ENCODE data around the gene KCNG1. TPM values are rescaled to one million over a fixed set of nuclear protein-coding genes. Genes with fewer than 3 reads are reported as not detected.

KCNG1 gene
- total and polyA plus RNA-seq, 2 of the 13 experiments (the other 11 are each of a cell fraction or from before 2014, with no cell fraction given) = not detected

- Histone ChIP-seq H3K27ac (ENCODE audit: extremely low read length, insufficient read depth, low read length) (no peak overlapping the region), H3K27me3 (ENCODE audit: control insufficient read depth in 1 of 2, insufficient read depth in 2 of 2, low read length in 2 of 2) (peaks cover 0 to 42% of the 10 kb centered on the region in 2 experiments; a peak in 4 of 5 replicates), H3K9ac (ENCODE audit: insufficient read depth, low read depth, low read length) (no peak overlapping the region), H3K4me1 (ENCODE audit: insufficient read depth, low read length) (no peaks in the 10 kb centered on the region), H2AFZ (ENCODE audit: low read length) (no peak overlapping the region), H3K79me2 (ENCODE audit: insufficient read depth, low read length) (no peaks in the 10 kb centered on the region), H3K4me3 (replicated peaks in 1 of 3; ENCODE audit: insufficient read depth in 1 of 3, low read depth in 2 of 3, low read length in 3 of 3) (no peak overlapping the region), H3K36me3 (replicated peaks in 1 of 2; ENCODE audit: control insufficient read depth in 1 of 2, insufficient read depth in 2 of 2, low read length in 2 of 2) (no peaks in the 10 kb centered on the region), H3K4me2 (ENCODE audit: low read depth, low read length) (no peak overlapping the region), H4K20me1 (ENCODE audit: insufficient read depth, low read length) (no peaks in the 10 kb centered on the region; the same call in 1 of the 2 replicates), H3K9me3 (ENCODE audit: low read length) (no peaks in the 10 kb centered on the region)
- intact Hi-C loops (cut with micrococcal nuclease; ENCODE audit: unreplicated experiment) = no loop called here
- POLR2A ChIA-PET = no interaction called here
- no TSS peak for BruUV-seq (replicated peaks)
- CTCF ChIA-PET (ENCODE audit: low intra/inter-chr PET ratio, low total read pairs) = no interaction called here
- ATAC-seq (no peak), FAIRE-seq (no peak), DNase-seq (ENCODE audit: low spot score) (no peak)
- WGBS (ENCODE audit: low lambda C conversion rate) = 2% methylated on average over 8 of the region's 8 CpGs
- TF ChIP-seq FOXO1 (CRISPR knock-in tag; IDR thresholded peaks at IDR 0.05) (no peak), XBP1 (CRISPR knock-in tag; IDR thresholded peaks at IDR 0.05) (no peak), ZNF280B (CRISPR knock-in tag; IDR thresholded peaks at IDR 0.05; ENCODE audit: borderline replicate concordance) (no peak), ZNF572 (CRISPR knock-in tag; IDR thresholded peaks at IDR 0.05) (no peak), PHF20 (CRISPR knock-in tag; IDR thresholded peaks at IDR 0.05) (no peak), CEBPB (IDR thresholded peaks at IDR 0.05; ENCODE audit: borderline replicate concordance, low read depth, low read length) (no peak), HNRNPK (IDR thresholded peaks at IDR 0.05; ENCODE audit: low read depth, low read length, poor library complexity, severe bottlenecking) (no peak), ZNF260 (CRISPR knock-in tag; IDR thresholded peaks at IDR 0.05; ENCODE audit: borderline replicate concordance, low read depth) (no peak), ZNF775 (CRISPR knock-in tag; IDR thresholded peaks at IDR 0.05; ENCODE audit: borderline replicate concordance) (no peak), BCL3 (CRISPR knock-in tag; IDR thresholded peaks at IDR 0.05) (no peak), SIN3A (IDR thresholded peaks at IDR 0.05; ENCODE audit: borderline replicate concordance, low read depth, low read length) (no peak), NR2F2 (IDR thresholded peaks at IDR 0.05; ENCODE audit: borderline replicate concordance, low read depth) (no peak), ZSCAN30 (CRISPR knock-in tag; IDR thresholded peaks at IDR 0.05) (no peak), E2F2 (CRISPR knock-in tag; IDR thresholded peaks at IDR 0.05; ENCODE audit: borderline replicate concordance) (no peak), RARG (CRISPR knock-in tag; IDR thresholded peaks at IDR 0.05; ENCODE audit: low read depth) (no peak), ZNF558 (CRISPR knock-in tag; IDR thresholded peaks at IDR 0.05; ENCODE audit: borderline replicate concordance) (no peak), CCDC6 (CRISPR knock-in tag; IDR thresholded peaks at IDR 0.05) (no peak), ZNF589 (CRISPR knock-in tag; conservative IDR thresholded peaks at IDR 0.05) (no peak)
- in situ Hi-C loops (cut with HindIII; ENCODE audit: extremely low pct_ligation_motif_present, low pct_unique_long_range_greater_than_20kb) = no loop called here
Measured at GRCh38 chr20:51013577-51014330, 9.2 kb downstream of the KCNG1 start.
